ENCODE measurements around the gene WRAP53.
A peak's percentile ranks its signal among the peaks of the same experiment; 100 is the strongest.

WRAP53 gene

GRCh38 chr17:7745748-7746470 is 57.6 kb downstream of the WRAP53 start:
- peak; percentile 21 for TF ChIP-seq CTCF (conservative IDR thresholded peaks at IDR 0.05; ENCODE audit: low read depth, low read length)
- peak; percentile 52 for DNase-seq (ENCODE audit: low read depth)
- H3K4me3 ChIP-seq (ENCODE audit: low read length): no peak overlapping the region

GRCh38 chr17:7747635-7748071 is 59.4 kb downstream of the WRAP53 start:
- H3K4me3 ChIP-seq (ENCODE audit: low read length): no peak overlapping the region
- DNase-seq (ENCODE audit: low read depth): no peak
- no peak for TF ChIP-seq CTCF (conservative IDR thresholded peaks at IDR 0.05; ENCODE audit: low read depth, low read length)

GRCh38 chr17:7748076-7748775 is 59.9 kb downstream of the WRAP53 start:
- H3K4me3 ChIP-seq (ENCODE audit: low read length): no peak overlapping the region
- no peak for DNase-seq (ENCODE audit: low read depth)
- TF ChIP-seq CTCF (conservative IDR thresholded peaks at IDR 0.05; ENCODE audit: low read depth, low read length): no peak

GRCh38 chr17:7750321-7750821 is 62.1 kb downstream of the WRAP53 start:
- DNase-seq (ENCODE audit: low read depth): peak; percentile 30
- H3K4me3 ChIP-seq (ENCODE audit: low read length): no peak overlapping the region
- no peak for TF ChIP-seq CTCF (conservative IDR thresholded peaks at IDR 0.05; ENCODE audit: low read depth, low read length)

Measured in retinal pigment epithelial cell (primary cell).